DOHH2 (cell line): ENCODE results near the gene ZNF415.

Source experiments
- EZH2phosphoT487 ChIP-seq: fragments of 200-600 bp; sonication (generic); IDR thresholded peaks from 2 replicates; pipeline ENCODE4 v1.6.1; 2017; ENCODE audit warnings: borderline replicate concordance, mild to moderate bottlenecking, antibody characterized with exemption, low read length, moderate library complexity, mixed read lengths
- TF ChIP-seq, protein P1 (sequence below): fragments of 200-600 bp; sonication (generic); IDR thresholded peaks from one replicate; pipeline ENCODE4 v1.5.1; 2014; ENCODE audit warnings: antibody characterized with exemption, mild to moderate bottlenecking, low read depth, low read length; ENCODE audit not compliant: poor library complexity, severe bottlenecking

DNA sequence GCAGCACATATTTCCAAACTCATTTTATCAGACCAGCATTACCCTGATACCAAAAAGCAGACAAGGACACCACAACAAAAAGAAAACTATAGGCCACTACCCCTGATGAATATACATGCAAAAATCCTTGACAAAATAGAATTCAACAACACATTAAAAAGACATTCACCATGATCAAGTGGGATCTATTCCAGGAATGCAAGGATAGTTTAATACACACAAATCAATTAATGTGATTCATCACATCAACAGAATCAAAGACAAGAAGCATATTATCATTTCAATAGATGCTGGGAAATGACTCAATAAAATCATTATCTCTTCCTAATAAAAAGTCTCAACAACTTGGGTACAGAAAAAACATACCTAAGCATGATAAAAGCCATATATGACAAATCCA lies 14.9 kb upstream of the ZNF415 start:
- TF ChIP-seq, protein P1, sequence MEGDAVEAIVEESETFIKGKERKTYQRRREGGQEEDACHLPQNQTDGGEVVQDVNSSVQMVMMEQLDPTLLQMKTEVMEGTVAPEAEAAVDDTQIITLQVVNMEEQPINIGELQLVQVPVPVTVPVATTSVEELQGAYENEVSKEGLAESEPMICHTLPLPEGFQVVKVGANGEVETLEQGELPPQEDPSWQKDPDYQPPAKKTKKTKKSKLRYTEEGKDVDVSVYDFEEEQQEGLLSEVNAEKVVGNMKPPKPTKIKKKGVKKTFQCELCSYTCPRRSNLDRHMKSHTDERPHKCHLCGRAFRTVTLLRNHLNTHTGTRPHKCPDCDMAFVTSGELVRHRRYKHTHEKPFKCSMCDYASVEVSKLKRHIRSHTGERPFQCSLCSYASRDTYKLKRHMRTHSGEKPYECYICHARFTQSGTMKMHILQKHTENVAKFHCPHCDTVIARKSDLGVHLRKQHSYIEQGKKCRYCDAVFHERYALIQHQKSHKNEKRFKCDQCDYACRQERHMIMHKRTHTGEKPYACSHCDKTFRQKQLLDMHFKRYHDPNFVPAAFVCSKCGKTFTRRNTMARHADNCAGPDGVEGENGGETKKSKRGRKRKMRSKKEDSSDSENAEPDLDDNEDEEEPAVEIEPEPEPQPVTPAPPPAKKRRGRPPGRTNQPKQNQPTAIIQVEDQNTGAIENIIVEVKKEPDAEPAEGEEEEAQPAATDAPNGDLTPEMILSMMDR, result no peak
- no peak for TF ChIP-seq EZH2phosphoT487
